ENCODE measurements around the gene ICOSLG. TPM values are rescaled to one million over a fixed set of nuclear protein-coding genes. Genes with fewer than 3 reads are reported as not detected.

ICOSLG gene
- total RNA-seq, 1 experiment from 2014 or later = 9.0 TPM

DNA sequence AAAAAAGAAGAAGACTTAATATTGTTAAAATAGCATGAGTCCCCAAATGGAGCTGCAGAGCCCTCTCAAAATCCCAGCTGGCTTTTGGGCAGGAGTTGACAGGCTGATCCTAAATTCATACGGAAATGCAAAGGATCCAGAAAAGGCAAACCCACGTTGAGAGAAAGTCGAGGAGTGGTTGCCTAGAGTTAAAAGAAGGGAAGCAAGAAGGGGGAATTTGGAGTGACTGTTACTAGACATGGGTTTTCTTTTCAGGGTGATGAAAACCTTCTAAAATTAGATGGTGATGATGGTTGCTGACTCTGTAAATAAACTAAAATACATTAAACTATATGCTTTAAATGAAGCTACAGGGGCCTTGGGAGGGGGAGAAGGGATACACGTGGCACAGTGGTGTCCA is 19.3 kb upstream of the ICOSLG start:
- Mint-ChIP-seq H3K9me3 (no peaks in the 10 kb centered on the region), H3K4me3 (no peak overlapping the region), H3K4me1 (peaks cover 4% of the 10 kb centered on the region), H3K27ac (no peak overlapping the region), H3K36me3 (no peaks in the 10 kb centered on the region), H3K27me3 (ENCODE audit: low read depth) (no peaks in the 10 kb centered on the region)
- ChIA-PET CTCF (interaction anchor here (0.6 to 1.9 kb wide), 3 partner anchors 37 to 1592 kb away, joined by 3 to 5 read pairs (median 3); no protein-coding TSS in a partner anchor), POLR2A (interaction anchor here (0.6 kb wide), 1 partner anchor 267 kb away, joined by 5 read pairs; no protein-coding TSS in a partner anchor)
- ATAC-seq = no peak
- DNase-seq (ENCODE audit: low spot score) = no peak
- TF ChIP-seq MYBL2 (CRISPR knock-in tag; IDR thresholded peaks at IDR 0.05) = no peak
- no peak for TF ChIP-seq ZNF532 (CRISPR knock-in tag; IDR thresholded peaks at IDR 0.05; ENCODE audit: borderline replicate concordance)
- no peak for TF ChIP-seq NFATC4 (CRISPR knock-in tag; IDR thresholded peaks at IDR 0.05)
- TF ChIP-seq ATF1 (CRISPR knock-in tag; IDR thresholded peaks at IDR 0.05) = no peak
- TF ChIP-seq FOXP1 (CRISPR knock-in tag; IDR thresholded peaks at IDR 0.05; ENCODE audit: borderline replicate concordance) = no peak

- H3K4me3 Mint-ChIP-seq = no peak overlapping the region
- no peaks in the 10 kb centered on the region for H3K9me3 Mint-ChIP-seq
- DNase-seq (ENCODE audit: low spot score) (no peak), ATAC-seq (no peak)
- TF ChIP-seq, protein P1, sequence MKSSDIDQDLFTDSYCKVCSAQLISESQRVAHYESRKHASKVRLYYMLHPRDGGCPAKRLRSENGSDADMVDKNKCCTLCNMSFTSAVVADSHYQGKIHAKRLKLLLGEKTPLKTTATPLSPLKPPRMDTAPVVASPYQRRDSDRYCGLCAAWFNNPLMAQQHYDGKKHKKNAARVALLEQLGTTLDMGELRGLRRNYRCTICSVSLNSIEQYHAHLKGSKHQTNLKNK (CRISPR knock-in tag; IDR thresholded peaks at IDR 0.05) = no peak
- no peak for TF ChIP-seq GTF2I (CRISPR knock-in tag; conservative IDR thresholded peaks at IDR 0.05)
- no peak for TF ChIP-seq ESRRA (CRISPR knock-in tag; IDR thresholded peaks at IDR 0.05; ENCODE audit: borderline replicate concordance)
- TF ChIP-seq, protein P2, sequence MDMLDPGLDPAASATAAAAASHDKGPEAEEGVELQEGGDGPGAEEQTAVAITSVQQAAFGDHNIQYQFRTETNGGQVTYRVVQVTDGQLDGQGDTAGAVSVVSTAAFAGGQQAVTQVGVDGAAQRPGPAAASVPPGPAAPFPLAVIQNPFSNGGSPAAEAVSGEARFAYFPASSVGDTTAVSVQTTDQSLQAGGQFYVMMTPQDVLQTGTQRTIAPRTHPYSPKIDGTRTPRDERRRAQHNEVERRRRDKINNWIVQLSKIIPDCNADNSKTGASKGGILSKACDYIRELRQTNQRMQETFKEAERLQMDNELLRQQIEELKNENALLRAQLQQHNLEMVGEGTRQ (CRISPR knock-in tag; IDR thresholded peaks at IDR 0.05) = no peak
- TF ChIP-seq, protein P3, sequence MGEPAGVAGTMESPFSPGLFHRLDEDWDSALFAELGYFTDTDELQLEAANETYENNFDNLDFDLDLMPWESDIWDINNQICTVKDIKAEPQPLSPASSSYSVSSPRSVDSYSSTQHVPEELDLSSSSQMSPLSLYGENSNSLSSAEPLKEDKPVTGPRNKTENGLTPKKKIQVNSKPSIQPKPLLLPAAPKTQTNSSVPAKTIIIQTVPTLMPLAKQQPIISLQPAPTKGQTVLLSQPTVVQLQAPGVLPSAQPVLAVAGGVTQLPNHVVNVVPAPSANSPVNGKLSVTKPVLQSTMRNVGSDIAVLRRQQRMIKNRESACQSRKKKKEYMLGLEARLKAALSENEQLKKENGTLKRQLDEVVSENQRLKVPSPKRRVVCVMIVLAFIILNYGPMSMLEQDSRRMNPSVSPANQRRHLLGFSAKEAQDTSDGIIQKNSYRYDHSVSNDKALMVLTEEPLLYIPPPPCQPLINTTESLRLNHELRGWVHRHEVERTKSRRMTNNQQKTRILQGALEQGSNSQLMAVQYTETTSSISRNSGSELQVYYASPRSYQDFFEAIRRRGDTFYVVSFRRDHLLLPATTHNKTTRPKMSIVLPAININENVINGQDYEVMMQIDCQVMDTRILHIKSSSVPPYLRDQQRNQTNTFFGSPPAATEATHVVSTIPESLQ (CRISPR knock-in tag; IDR thresholded peaks at IDR 0.05) = no peak
- TF ChIP-seq JUN (CRISPR knock-in tag; IDR thresholded peaks at IDR 0.05) = no peak
- no peak for TF ChIP-seq EMX1 (CRISPR knock-in tag; IDR thresholded peaks at IDR 0.05)
- TF ChIP-seq NFATC4 (CRISPR knock-in tag; IDR thresholded peaks at IDR 0.05) = no peak
- no peak for TF ChIP-seq NR2C2 (CRISPR knock-in tag; IDR thresholded peaks at IDR 0.05)
- TF ChIP-seq, protein P4, sequence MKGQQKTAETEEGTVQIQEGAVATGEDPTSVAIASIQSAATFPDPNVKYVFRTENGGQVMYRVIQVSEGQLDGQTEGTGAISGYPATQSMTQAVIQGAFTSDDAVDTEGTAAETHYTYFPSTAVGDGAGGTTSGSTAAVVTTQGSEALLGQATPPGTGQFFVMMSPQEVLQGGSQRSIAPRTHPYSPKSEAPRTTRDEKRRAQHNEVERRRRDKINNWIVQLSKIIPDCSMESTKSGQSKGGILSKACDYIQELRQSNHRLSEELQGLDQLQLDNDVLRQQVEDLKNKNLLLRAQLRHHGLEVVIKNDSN (CRISPR knock-in tag; IDR thresholded peaks at IDR 0.05) = no peak
- no peak for TF ChIP-seq ZNF671 (CRISPR knock-in tag; IDR thresholded peaks at IDR 0.05)
- TF ChIP-seq MAX (CRISPR knock-in tag; IDR thresholded peaks at IDR 0.05) = no peak
- no peak for TF ChIP-seq ZBTB21 (CRISPR knock-in tag; IDR thresholded peaks at IDR 0.05; ENCODE audit: borderline replicate concordance)
- no peaks in the 10 kb centered on the region for H3K27me3 Mint-ChIP-seq (ENCODE audit: low read depth)
- no peaks in the 10 kb centered on the region for H3K36me3 Mint-ChIP-seq
- no peak overlapping the region for H3K27ac Mint-ChIP-seq
- ChIA-PET CTCF (interaction anchor here (1.4 kb wide), 1 partner anchor 38 kb away, joined by 4 read pairs; no protein-coding TSS in a partner anchor), POLR2A (no interaction called here)
- H3K4me1 Mint-ChIP-seq = peaks cover 4% of the 10 kb centered on the region
Observed at GRCh38 chr21:44259082-44259705, 18.5 kb upstream of the ICOSLG start.

All from WTC11 (cell line).